ENCODE data around the gene MGMT.

The MGMT gene

DNA sequence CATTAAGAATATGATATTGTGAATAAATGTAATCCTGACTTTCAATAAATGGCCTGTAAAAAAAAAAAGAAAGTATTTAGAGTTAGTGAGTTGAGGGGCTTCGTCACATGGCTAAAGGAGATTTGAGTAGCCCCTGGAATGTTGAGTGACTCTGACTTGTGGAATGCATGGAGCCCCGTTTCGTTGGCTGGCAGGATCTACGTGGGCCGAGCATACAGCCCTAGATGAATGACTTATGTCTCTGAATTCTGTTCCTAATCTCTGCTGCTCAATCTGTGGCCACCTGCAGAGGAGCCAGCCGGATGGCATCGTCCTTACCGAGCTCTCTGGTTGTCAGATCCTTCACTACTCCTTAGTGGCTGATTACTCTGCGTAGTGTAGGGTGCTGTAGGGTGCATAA is 155.7 kb downstream of the MGMT start:
- no peak for DNase-seq (ENCODE audit: low spot score)

DNA sequence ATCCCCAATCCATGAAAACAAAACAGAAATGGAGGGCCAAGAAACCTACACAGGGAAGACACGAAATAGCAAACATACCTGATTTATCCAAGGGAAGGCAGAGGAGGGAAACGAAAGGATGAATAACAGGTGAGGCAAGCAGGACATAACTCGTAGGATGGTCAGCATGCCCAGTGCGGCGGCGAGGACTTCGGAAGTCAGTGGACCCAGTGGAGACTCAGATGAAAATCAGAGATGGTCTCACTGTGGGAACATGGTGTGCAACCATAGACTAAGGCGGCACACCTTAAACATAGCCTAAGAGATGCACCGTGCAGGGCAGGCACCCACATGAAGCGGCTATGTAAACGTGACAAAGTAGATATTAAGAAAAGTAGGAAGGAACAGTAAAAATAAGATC is 157.5 kb downstream of the MGMT start:
- DNase-seq (ENCODE audit: low spot score) = no peak

DNA sequence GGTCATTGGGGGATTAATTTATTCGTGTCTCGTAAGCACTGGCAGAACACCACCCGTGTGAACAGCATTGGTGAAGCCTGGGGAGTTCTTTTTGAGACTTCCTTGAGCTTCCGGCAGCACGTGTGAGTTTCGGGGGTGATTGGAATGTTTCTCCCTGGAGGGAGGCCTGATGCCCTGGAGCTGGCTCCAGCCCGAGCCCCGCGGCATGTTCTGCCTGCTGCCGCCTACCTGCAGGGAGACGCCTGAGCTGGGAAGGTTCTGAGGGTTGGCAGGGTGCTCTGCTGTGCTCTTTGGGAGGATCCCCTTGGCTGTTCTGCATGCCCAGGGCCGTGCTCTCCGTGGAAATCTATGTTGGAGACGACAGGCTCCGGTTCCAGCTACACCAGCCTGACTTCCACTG is 159.3 kb downstream of the MGMT start:
- no peak for DNase-seq (ENCODE audit: low spot score)

DNA sequence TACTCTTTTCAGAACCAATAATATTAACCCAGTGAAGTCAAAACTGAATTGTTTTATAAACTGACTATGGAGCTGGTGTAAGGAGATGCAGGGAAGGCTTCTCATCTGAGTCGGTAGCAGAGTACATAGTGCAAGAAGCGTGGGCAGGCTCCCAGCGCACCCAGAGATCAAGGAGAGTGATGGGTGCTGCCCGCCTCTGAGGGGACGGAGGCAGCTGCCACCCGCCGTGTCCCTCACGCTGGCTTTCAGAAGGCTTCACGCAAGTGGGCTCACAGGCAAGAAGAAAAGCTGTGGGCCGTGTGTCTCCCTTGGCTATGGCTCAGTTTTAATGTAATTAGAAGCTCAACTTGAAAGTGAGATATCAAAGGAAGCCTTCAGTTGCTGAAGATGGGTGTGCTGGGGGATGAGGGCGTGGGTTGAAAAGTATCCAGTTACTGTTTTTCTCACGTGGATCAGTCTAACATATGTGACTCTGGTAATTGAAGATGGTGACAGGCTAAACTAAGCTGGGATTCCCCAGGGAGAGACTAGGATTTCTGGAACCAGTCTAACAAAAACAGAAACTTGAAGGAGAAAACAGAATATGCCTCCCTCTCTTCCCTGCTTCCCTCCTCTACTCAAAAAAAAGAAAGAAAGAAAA is 159.9 kb downstream of the MGMT start:
- no peak for DNase-seq (ENCODE audit: low spot score)

DNA sequence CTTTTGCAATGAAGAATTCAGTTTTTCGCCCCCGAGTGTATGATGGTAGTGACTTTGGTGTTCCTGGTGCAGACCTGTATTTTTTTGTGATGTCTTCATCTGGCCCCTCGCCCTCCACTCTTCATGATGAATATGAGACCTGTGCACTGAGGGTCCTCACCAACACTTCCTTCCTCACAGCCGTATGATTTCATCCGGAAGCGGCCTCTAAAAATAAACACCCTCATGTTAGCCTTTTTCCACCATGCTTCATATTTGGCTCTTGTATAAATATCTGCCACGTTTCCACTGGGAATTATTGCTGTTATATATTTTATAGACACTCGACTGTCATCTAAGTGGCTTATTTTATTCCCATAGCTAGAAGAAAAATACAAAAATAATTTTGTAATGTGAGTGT is 160.4 kb downstream of the MGMT start:
- DNase-seq (ENCODE audit: low spot score) = no peak

DNA sequence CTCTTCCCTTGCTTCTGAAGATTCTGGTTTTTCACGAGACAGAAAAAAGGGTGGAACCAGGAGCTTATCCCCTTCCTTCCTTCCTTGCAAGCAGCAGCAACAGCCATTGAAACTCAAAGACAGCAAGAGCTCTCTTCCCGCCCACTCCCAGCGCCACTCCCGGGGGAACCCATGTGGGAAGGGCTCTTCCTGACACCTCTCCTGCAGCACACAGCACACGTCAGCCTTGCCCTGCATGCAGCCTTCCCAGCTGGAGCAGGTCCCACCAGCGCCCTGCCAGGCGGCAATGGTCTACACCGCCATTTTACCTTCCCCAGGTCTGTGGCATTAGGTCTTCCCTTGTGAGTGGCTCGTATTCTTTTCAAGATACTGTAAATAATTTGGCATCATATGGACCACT is 161.8 kb downstream of the MGMT start:
- no peak for DNase-seq (ENCODE audit: low spot score)

DNA sequence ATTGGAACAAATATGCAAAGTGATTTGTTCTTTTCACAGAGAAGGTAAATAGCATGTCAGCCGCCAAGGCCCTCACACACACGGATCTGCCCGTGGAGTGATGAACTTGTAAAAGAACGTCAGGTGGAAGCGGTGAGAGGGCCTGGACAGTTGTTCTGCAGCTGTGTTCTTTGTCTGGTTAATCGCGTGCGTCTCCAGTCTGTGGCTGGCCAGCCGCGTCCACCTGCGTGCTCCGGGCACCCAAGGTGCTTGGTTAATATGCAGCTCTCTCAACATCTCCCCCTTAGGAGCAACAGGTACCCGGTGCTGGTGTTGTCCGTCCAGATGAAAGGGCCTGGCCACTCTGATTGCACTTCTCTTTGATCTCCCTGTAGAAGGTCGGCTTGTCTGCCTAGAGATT is 162.9 kb downstream of the MGMT start:
- DNase-seq (ENCODE audit: low spot score) = no peak

DNA sequence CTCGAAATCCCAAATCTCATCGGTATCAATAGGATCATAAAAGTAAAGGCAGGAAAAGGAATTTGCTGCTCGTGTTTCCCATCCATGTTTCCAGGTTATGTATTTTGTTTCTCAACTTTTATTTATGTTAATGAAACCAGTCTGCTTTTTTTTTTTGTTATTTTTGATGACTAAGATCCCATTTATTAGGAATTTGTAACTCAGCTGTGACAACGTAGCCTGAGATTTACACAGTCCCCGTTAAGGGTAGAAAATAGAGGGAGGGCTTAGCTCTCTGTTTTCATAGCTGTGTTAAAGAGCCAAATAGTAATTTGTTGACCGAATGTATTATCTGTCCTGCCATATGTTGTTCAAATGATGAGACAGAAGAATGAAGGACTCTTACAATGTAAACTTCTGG is 164.0 kb downstream of the MGMT start:
- DNase-seq (ENCODE audit: low spot score) = no peak

DNA sequence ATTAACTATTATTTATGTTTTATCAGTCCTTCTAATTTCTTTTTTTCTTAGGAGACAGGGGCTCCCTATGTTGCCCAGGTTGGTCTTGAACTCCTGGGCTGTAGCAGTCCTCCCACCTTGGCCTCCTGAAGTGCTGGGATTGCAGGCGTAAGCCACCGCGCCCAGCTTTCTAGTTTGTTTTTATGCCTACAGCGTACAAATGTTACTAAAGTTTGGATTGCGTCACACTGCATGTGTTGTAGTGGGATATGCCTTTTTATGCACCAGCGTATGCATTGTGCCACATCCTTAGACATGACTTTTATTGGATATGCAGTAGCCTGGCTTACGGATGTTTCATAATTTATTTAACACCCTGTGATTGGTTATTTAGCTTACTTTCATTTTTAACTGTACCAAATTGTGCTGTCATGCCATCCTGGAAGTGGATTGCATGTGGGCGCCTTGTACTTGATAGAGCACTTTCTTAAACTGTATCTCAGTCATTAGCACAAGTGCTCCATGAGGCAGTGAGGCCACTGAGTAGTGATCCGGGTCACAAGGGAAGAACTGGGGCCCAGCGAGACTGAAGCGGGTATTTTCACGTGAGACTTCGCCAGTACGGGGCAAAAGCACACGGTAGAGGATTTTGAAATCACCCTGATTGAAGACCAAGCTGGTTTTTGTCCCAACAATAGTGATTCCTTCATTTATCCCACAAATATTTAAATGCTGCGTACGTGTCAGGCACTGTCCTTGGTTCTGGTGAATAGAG is 165.0 kb downstream of the MGMT start:
- DNase-seq (ENCODE audit: low spot score) = no peak

DNA sequence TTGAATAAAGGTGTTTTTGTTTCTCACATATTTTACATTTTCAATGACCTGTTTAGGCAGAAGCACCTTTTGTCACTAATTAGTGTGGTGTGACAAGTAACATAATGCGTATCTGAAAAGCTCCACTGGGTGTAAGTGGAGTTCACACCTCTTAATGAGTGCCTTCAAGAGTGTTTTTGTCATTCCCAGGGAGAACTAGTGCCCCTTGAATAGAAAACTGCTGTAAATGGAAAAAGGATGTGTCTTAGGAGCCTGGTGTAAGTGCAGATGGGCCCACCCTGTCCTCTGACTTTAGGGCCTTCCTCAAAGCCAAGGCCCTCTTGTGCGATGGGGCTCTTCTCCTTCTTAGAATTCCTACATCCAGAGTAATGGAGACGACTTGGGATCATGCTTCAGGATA is 170.0 kb downstream of the MGMT start:
- no peak for DNase-seq (ENCODE audit: low spot score)

DNA sequence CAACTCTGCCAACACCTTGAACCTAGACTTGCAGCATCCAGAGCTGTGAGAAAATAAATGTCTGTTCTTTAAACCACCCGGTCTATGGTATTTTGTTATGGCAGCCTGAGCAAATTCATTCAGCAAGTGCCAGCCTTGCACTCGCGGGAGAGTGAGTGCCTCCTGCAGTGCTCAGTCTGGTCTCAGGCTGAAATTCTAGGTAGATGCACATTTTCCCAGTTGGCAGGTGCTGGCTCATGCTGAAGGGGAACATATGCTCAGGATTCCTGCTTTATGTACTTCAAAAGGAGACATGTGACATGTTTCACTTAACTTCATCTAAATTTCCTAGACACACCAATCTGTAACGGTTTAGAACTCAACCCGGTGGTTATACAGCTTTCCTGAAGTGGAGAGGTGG is 170.8 kb downstream of the MGMT start:
- DNase-seq (ENCODE audit: low spot score) = no peak

DNA sequence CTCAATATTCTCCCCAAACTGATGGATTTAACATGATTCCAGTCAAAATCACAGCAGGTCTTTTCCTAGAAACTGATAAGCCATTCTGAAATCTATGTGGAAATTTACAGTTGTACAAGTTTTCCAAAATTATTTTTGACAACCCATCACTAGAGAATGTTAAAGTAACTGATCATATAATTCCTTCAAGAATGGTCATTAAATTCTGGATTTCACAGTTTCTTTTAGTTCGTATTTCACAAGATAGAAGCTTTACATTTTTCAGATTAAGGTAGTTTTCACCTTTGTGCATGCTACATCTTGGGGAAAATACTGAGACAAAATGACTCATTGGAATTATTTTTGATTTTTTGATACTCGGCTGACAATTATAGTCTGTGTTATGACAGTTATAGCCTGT is 174.3 kb downstream of the MGMT start:
- no peak for DNase-seq (ENCODE audit: low spot score)

DNA sequence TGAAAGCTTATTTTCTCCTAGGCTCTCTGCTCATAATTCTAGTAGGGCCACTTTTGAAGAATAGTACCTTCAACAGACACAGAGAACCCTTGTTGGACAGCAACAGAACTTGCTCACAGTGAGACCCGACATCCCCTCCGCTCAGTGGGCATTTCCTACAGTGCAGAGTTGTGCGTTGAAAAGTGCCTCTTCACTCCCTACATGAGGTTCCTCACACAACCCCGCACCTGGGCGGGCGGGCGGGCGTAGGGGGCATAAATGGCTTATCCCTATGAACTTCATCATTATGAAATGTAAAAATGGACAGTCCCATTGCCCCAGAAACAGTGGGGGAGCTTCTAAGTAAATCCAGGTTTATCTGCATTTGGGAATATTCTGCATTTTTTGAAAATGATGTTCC is 174.9 kb downstream of the MGMT start:
- DNase-seq (ENCODE audit: low spot score) = no peak

DNA sequence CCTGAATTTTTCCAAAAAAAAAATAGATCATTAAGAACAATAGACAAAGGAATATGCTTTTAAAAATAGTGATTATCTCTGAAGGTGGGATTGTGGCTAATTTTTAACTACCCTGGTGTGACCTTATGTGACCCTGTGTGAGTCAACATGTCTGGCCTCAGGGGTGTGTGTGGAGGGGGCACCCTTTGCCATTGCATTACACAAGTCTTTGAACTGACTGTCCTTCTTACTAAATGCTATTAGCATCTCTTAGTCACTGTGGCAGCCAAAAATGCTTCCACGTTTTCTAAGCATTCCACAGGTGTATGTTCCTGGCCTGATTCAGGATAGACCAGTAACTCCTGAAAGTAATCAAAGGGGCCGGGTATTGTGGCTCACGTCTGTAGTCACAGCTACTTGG is 175.4 kb downstream of the MGMT start:
- DNase-seq (ENCODE audit: low spot score) = no peak

DNA sequence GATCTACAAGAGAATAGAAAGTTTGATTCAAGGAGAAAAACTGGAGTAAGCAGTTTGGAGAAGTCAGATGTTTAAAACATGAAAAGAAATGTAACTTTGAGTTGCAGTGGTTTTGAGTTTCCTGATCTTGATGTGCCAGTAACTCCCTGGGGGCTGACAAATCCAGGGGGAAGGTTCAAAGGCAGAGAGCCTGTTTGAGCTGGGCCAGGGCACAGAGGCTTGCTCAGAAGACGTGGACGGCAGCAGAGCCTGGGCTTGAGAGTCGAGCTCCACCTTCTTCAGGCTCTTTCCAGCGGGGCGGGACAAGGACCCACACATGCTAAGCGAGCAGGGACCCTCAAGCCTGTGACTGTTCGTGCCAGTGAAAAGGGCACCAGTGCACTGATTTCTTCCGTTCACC is 176.2 kb downstream of the MGMT start:
- DNase-seq (ENCODE audit: low spot score) = no peak

DNA sequence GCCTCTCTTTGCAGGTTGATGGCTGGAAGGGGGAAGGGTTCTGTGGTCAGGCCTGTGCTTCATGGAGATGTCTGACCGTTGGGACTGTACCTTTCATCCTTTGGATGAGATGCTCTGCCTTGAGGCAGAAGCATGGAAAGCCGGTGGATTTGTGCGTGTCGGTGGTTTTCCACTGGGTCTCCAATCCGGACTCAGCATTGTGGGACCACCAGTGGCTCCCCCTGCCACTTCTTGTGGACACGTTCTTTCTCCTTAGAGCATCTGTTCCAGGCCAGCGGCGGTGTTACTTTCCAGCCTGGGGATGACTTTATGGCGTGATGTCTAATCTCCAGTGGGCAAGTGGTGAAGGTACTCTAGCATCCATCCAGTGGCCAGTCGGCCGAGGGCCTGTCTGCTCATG is 178.4 kb downstream of the MGMT start:
- no peak for DNase-seq (ENCODE audit: low spot score)

DNA sequence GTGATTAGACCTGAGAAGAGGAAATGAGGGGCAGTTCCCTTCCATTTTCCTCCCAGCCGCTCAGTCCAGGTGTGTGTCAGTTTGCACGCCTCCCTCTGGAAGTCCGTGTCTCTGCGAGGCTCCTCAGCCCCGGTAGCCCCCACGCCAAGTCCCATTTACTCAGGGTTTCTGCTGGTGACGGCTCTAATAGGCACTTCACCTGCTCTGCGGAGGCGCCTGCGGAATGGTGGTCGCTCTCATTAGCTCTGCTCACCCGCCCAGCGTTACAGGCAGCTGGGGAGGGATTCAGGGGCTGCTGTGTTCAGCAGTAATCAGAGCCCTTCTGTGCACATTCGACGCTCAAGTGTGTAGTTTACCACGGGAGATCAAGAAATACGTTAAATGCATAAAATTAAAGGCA is 179.9 kb downstream of the MGMT start:
- DNase-seq (ENCODE audit: low spot score) = no peak

DNA sequence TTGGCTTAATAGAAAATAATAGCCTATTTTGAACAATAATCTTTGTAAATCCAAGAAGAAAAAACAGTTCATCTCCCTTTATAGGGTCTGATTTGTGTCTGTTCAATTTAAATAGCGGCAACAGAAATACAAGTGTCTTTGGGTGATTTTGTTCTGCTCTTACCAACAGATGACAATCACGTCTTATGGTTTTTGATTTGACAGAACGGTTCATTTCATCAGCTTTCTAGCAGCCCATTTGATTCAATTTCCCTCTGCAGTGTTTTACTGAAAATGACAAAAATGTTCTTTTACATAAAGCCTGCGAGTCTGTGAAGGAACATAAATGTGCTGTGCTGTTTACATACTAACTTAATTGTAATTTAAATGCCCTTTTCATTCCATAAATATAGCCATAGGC is 180.5 kb downstream of the MGMT start:
- DNase-seq (ENCODE audit: low spot score) = no peak

DNA sequence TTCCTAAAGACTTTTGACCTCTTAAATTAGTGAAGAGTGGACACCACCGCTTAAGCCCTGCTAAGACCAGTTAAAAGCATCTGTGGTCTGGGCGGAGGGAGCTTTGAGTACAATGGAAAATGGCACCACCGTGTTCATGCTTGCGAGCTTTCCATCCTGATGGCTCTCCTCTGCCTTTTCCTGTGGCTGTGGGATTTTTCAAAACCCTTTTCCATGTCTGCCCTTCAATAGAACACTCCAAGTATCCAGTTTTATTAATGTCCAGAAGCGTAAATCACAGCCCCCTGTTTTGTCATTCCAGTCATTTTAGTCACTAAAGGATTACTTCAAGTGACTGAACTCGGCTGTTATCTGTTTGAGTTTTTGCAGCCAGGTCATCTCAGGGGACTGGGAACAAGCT is 181.8 kb downstream of the MGMT start:
- DNase-seq (ENCODE audit: low spot score) = no peak

DNA sequence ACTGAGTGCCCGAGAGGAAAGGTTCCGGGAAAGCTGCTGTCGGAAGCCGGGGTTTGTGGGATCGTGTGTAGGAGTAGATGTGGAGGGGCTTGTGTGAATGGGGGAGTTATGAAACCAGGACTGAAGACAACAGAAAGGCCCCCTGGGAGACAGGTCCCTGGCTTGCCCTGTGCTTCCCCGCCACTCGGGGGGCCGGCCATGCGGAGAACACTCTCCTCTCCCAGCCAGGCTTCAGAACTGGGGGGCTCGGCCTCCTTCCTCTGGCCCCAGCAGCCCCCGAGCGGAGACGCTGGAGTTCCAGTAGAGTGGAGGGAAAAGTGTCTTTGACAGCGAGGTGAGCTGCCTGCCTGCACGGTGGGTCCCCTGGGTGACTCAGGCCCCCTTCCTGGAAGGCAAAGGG is 185.0 kb downstream of the MGMT start:
- no peak for DNase-seq (ENCODE audit: low spot score)

DNA sequence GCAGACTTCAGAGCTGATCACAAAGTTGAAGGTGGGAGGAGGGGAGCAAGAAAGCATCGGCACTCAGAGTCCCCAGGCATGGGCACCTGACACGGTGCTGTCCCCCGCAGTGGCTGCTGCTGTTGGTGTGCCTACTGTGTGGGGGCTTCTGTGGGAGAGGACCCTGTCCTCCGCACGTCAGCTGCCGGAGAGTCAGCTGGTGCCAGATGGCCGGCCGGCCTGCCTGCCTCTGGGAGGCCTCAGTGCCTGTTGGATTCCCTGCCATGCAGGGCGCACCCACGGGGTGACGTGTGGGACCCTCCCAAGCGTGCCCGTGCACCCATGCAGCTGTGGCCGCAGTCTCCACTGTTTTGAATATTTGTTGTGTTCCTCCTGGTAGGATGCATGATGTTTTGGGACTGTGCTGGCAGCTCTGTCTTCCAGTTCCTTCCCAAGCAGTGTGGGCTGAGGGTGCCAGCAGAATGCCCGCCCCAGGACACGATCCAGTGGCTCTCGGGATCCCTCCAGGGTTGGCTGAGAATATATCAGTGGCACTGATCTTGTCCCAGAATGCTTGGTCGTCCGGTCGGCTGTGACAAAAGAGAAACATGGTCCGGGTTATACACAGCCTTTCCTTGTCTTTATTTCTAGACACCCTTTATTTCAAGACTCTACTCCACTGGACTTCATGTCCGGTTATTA is 185.6 kb downstream of the MGMT start:
- no peak for DNase-seq (ENCODE audit: low spot score)

DNA sequence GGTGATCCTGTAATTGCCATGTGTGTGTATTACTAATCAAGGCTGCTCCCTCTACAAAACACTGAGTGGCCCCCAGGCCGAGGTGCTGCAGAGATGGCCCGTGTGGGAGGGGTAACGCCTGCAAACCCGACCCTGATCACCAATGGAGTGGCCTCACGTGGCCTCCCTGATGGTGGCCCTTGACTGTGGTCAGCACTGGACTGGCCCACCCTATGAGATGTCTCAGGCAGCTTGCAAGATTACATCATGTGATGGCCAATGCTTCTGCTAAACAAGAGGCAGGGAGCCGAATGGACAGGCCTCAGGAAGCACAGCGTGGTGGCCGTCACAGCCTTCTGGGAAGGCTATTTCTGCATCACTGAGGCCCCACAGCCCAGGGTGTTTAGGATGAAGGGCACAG is 186.4 kb downstream of the MGMT start:
- no peak for DNase-seq (ENCODE audit: low spot score)

DNA sequence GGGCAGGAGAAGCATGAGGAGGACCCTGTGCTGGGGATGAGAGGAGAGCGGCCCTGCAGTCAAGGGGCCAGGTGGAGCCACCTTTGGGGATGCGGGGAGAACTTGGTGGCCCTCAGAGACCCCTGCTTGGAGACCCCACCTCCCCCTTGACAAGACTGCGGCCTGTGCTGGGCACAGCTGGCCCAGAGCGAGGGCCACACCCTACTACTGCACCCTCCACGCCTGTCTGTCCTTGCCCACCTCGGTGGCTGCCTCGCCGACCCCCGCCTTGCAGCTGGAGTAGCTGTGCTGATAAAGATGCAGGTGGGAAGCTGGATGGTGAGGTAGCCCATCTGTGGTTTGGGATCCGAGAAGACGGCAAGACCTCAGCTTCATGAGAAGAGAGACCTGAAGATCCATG is 186.8 kb downstream of the MGMT start:
- DNase-seq (ENCODE audit: low spot score) = no peak

DNA sequence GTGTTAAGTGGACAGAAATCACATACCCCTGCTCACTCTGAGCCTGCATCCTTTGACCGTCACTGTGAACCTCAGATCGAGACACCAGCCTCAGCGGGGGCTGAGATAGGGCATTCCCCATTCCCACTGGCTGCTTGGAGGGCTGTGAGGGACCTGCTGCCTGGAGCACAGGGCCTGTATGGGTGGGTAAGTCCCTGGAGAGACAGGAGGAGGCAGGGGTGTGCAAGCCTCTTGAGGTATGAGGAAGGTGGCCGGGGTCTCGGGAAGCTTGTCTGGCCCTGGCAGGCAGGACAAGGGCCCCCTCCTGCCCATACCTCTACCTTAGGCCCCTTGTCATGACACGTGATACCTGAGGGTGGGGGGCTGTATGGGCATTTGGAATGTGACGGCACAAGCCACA is 187.4 kb downstream of the MGMT start:
- DNase-seq (ENCODE audit: low spot score) = no peak

Measured in germinal center (tissue), 1 donor.